ENCODE measurements around the gene PTPN5.

Gene PTPN5

GRCh38 chr11:18722293-18722637 lies 69.3 kb downstream of the PTPN5 start:
- intact Hi-C loops (cut with micrococcal nuclease) = no loop called here
- no peak overlapping the region for H3K27ac Mint-ChIP-seq
- peaks cover 30% of the 10 kb centered on the region for H3K27me3 Mint-ChIP-seq
- H3K36me3 Mint-ChIP-seq (ENCODE audit: low read depth) = no peaks in the 10 kb centered on the region
- no peak overlapping the region for H3K4me3 Mint-ChIP-seq
- H3K4me1 Mint-ChIP-seq (ENCODE audit: low read depth) = peaks cover 19% of the 10 kb centered on the region
- H3K9me3 Mint-ChIP-seq = no peaks in the 10 kb centered on the region

GRCh38 chr11:18721561-18722292 lies 69.9 kb downstream of the PTPN5 start:
- H3K4me1 Mint-ChIP-seq (ENCODE audit: low read depth) = peaks cover 18% of the 10 kb centered on the region
- peak overlapping the region; percentile 78 for H3K4me3 Mint-ChIP-seq
- intact Hi-C loops (cut with micrococcal nuclease) = no loop called here
- no peaks in the 10 kb centered on the region for H3K9me3 Mint-ChIP-seq
- no peak overlapping the region for H3K27ac Mint-ChIP-seq
- peaks cover 30% of the 10 kb centered on the region for H3K27me3 Mint-ChIP-seq
- no peaks in the 10 kb centered on the region for H3K36me3 Mint-ChIP-seq (ENCODE audit: low read depth)

- H3K4me1 Mint-ChIP-seq (ENCODE audit: low read depth) = peaks cover 18% of the 10 kb centered on the region
- peaks cover 30% of the 10 kb centered on the region for H3K27me3 Mint-ChIP-seq
- no peak overlapping the region for H3K27ac Mint-ChIP-seq
- H3K4me3 Mint-ChIP-seq = peak overlapping the region; percentile 78
- no peaks in the 10 kb centered on the region for H3K36me3 Mint-ChIP-seq (ENCODE audit: low read depth)
- H3K9me3 Mint-ChIP-seq = no peaks in the 10 kb centered on the region
- intact Hi-C loops (cut with micrococcal nuclease) = no loop called here
Measured at GRCh38 chr11:18720808-18721560, 70.6 kb downstream of the PTPN5 start.

GRCh38 chr11:18720091-18720807 lies 71.3 kb downstream of the PTPN5 start:
- Mint-ChIP-seq H3K27ac (no peak overlapping the region), H3K4me1 (ENCODE audit: low read depth) (peaks cover 18% of the 10 kb centered on the region), H3K36me3 (ENCODE audit: low read depth) (no peaks in the 10 kb centered on the region), H3K9me3 (no peaks in the 10 kb centered on the region), H3K4me3 (no peak overlapping the region), H3K27me3 (peaks cover 28% of the 10 kb centered on the region)
- intact Hi-C loops (cut with micrococcal nuclease) = no loop called here

- Mint-ChIP-seq H3K27me3 (peaks cover 23% of the 10 kb centered on the region), H3K4me3 (no peak overlapping the region), H3K9me3 (no peaks in the 10 kb centered on the region), H3K36me3 (ENCODE audit: low read depth) (no peaks in the 10 kb centered on the region), H3K27ac (no peak overlapping the region), H3K4me1 (ENCODE audit: low read depth) (peaks cover 1% of the 10 kb centered on the region)
- intact Hi-C loops (cut with micrococcal nuclease) = no loop called here
Measured at GRCh38 chr11:18715476-18715875, 76.1 kb downstream of the PTPN5 start.

GRCh38 chr11:18714443-18714780 lies 77.2 kb downstream of the PTPN5 start:
- Mint-ChIP-seq H3K4me1 (ENCODE audit: low read depth) (no peaks in the 10 kb centered on the region), H3K36me3 (ENCODE audit: low read depth) (no peaks in the 10 kb centered on the region), H3K9me3 (no peaks in the 10 kb centered on the region), H3K27me3 (peaks cover 19% of the 10 kb centered on the region), H3K4me3 (no peak overlapping the region), H3K27ac (no peak overlapping the region)
- intact Hi-C loops (cut with micrococcal nuclease) = no loop called here

GRCh38 chr11:18713646-18714442 lies 77.8 kb downstream of the PTPN5 start:
- H3K36me3 Mint-ChIP-seq (ENCODE audit: low read depth) = no peaks in the 10 kb centered on the region
- no peaks in the 10 kb centered on the region for H3K4me1 Mint-ChIP-seq (ENCODE audit: low read depth)
- no peaks in the 10 kb centered on the region for H3K9me3 Mint-ChIP-seq
- intact Hi-C loops (cut with micrococcal nuclease) = no loop called here
- H3K27ac Mint-ChIP-seq = no peak overlapping the region
- H3K4me3 Mint-ChIP-seq = no peak overlapping the region
- H3K27me3 Mint-ChIP-seq = peaks cover 20% of the 10 kb centered on the region

- Mint-ChIP-seq H3K36me3 (ENCODE audit: low read depth) (no peaks in the 10 kb centered on the region), H3K27ac (no peak overlapping the region), H3K4me1 (ENCODE audit: low read depth) (peaks cover 26% of the 10 kb centered on the region), H3K4me3 (no peak overlapping the region), H3K27me3 (peaks cover 38% of the 10 kb centered on the region), H3K9me3 (no peaks in the 10 kb centered on the region)
- intact Hi-C loops (cut with micrococcal nuclease) = no loop called here
Measured at GRCh38 chr11:18710545-18710944, 81.1 kb downstream of the PTPN5 start.

- peaks cover 37% of the 10 kb centered on the region for H3K4me1 Mint-ChIP-seq (ENCODE audit: low read depth)
- intact Hi-C loops (cut with micrococcal nuclease) = no loop called here
- H3K9me3 Mint-ChIP-seq = no peaks in the 10 kb centered on the region
- H3K4me3 Mint-ChIP-seq = no peak overlapping the region
- peaks cover 2% of the 10 kb centered on the region for H3K36me3 Mint-ChIP-seq (ENCODE audit: low read depth)
- H3K27me3 Mint-ChIP-seq = peaks cover 44% of the 10 kb centered on the region
- H3K27ac Mint-ChIP-seq = no peak overlapping the region
Measured at GRCh38 chr11:18709414-18709813, 82.2 kb downstream of the PTPN5 start.

- H3K27ac Mint-ChIP-seq = no peak overlapping the region
- H3K27me3 Mint-ChIP-seq = peaks cover 59% of the 10 kb centered on the region
- intact Hi-C loops (cut with micrococcal nuclease) = no loop called here
- H3K36me3 Mint-ChIP-seq (ENCODE audit: low read depth) = peaks cover 17% of the 10 kb centered on the region
- H3K9me3 Mint-ChIP-seq = no peaks in the 10 kb centered on the region
- H3K4me3 Mint-ChIP-seq = no peak overlapping the region
- peaks cover 52% of the 10 kb centered on the region for H3K4me1 Mint-ChIP-seq (ENCODE audit: low read depth)
Measured at GRCh38 chr11:18707811-18708340, 83.7 kb downstream of the PTPN5 start.

GRCh38 chr11:18706330-18707243 lies 85.0 kb downstream of the PTPN5 start:
- Mint-ChIP-seq H3K9me3 (no peaks in the 10 kb centered on the region), H3K27ac (peak overlapping the region; percentile 68), H3K27me3 (peaks cover 62% of the 10 kb centered on the region), H3K4me3 (peak overlapping the region; percentile 70), H3K4me1 (ENCODE audit: low read depth) (peaks cover 63% of the 10 kb centered on the region), H3K36me3 (ENCODE audit: low read depth) (peaks cover 30% of the 10 kb centered on the region)
- intact Hi-C loops (cut with micrococcal nuclease) = no loop called here

- peaks cover 64% of the 10 kb centered on the region for H3K27me3 Mint-ChIP-seq
- no peaks in the 10 kb centered on the region for H3K9me3 Mint-ChIP-seq
- peaks cover 38% of the 10 kb centered on the region for H3K36me3 Mint-ChIP-seq (ENCODE audit: low read depth)
- intact Hi-C loops (cut with micrococcal nuclease) = no loop called here
- peak overlapping the region; percentile 62 for H3K4me3 Mint-ChIP-seq
- H3K4me1 Mint-ChIP-seq (ENCODE audit: low read depth) = peaks cover 71% of the 10 kb centered on the region
- H3K27ac Mint-ChIP-seq = peak overlapping the region; percentile 68
Measured at GRCh38 chr11:18705651-18706281, 85.8 kb downstream of the PTPN5 start.
